Ishikawa (cell line): ENCODE data around the gene NXT1.

ENCODE experiments used
- EGR1 ChIP-seq: IDR thresholded peaks from 2 replicates; pipeline ENCODE4 v1.6.1; 2012
- EP300 ChIP-seq: IDR thresholded peaks from 2 replicates; pipeline ENCODE4 v1.6.1; 2012; ENCODE audit warnings: borderline replicate concordance
- NFIC ChIP-seq: IDR thresholded peaks from 2 replicates; pipeline ENCODE4 v1.6.1; 2012
- TEAD4 ChIP-seq: IDR thresholded peaks from 2 replicates; pipeline ENCODE4 v1.6.1; 2012
- YY1 ChIP-seq: IDR thresholded peaks from 2 replicates; pipeline ENCODE4 v1.6.1; 2012; ENCODE audit warnings: low read depth
- ZBTB7A ChIP-seq: IDR thresholded peaks from 2 replicates; pipeline ENCODE4 v1.6.1; 2012; ENCODE audit warnings: low read depth
- TF ChIP-seq, protein P1 (sequence below): IDR thresholded peaks from 2 replicates; pipeline ENCODE4 v1.6.1; 2012; ENCODE audit warnings: low read depth, mild to moderate bottlenecking
- TF ChIP-seq, protein P2 (sequence below): IDR thresholded peaks from 2 replicates; pipeline ENCODE4 v1.6.1; 2012

DNA sequence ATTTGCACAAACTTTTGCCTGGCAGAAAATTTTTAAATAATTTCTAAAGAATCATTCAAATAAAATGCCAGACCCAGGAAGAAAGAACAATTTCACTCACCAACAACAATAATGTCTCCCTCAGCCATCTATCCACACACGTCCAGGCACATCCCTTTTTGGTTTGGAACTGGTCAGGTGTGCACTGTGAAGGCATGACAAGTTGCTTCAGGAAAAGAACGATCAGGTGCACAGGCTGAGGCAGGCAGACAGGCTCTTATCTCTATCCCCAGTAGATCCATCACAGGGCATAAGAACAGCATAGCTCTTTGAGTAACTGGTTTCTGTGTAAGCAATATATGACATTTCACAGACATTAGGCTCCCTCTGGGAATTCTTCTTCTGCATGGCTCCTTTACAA is 18.1 kb upstream of the NXT1 start:
- TF ChIP-seq, protein P1, sequence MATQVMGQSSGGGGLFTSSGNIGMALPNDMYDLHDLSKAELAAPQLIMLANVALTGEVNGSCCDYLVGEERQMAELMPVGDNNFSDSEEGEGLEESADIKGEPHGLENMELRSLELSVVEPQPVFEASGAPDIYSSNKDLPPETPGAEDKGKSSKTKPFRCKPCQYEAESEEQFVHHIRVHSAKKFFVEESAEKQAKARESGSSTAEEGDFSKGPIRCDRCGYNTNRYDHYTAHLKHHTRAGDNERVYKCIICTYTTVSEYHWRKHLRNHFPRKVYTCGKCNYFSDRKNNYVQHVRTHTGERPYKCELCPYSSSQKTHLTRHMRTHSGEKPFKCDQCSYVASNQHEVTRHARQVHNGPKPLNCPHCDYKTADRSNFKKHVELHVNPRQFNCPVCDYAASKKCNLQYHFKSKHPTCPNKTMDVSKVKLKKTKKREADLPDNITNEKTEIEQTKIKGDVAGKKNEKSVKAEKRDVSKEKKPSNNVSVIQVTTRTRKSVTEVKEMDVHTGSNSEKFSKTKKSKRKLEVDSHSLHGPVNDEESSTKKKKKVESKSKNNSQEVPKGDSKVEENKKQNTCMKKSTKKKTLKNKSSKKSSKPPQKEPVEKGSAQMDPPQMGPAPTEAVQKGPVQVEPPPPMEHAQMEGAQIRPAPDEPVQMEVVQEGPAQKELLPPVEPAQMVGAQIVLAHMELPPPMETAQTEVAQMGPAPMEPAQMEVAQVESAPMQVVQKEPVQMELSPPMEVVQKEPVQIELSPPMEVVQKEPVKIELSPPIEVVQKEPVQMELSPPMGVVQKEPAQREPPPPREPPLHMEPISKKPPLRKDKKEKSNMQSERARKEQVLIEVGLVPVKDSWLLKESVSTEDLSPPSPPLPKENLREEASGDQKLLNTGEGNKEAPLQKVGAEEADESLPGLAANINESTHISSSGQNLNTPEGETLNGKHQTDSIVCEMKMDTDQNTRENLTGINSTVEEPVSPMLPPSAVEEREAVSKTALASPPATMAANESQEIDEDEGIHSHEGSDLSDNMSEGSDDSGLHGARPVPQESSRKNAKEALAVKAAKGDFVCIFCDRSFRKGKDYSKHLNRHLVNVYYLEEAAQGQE = no peak
- TF ChIP-seq EP300 (no peak), NFIC (no peak), TEAD4 (no peak), EGR1 (no peak), ZBTB7A (no peak), YY1 (no peak)
- TF ChIP-seq, protein P2, sequence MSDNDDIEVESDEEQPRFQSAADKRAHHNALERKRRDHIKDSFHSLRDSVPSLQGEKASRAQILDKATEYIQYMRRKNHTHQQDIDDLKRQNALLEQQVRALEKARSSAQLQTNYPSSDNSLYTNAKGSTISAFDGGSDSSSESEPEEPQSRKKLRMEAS = no peak
